ENCODE data around the gene PHLDB2.

DNA sequence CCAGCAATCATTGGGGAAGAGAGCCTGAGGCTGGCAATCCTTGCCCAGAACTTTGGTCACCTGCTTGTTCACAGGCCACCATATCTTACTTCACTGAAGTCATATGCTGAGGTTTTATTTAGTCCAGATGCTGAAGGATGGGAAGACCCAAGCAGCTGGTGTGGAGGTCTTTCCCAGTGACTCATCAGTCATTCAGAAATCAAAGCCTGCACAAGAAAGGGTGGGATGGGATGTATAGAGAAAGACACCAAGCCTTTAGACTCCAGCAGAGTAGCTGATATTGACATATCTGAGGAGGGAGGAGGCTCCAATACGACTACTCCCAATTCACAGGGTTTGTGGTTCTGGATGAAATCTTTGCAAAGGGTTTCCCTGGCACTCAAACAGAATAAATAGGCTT is 13.0 kb upstream of the PHLDB2 start:
- TF ChIP-seq, protein P1, sequence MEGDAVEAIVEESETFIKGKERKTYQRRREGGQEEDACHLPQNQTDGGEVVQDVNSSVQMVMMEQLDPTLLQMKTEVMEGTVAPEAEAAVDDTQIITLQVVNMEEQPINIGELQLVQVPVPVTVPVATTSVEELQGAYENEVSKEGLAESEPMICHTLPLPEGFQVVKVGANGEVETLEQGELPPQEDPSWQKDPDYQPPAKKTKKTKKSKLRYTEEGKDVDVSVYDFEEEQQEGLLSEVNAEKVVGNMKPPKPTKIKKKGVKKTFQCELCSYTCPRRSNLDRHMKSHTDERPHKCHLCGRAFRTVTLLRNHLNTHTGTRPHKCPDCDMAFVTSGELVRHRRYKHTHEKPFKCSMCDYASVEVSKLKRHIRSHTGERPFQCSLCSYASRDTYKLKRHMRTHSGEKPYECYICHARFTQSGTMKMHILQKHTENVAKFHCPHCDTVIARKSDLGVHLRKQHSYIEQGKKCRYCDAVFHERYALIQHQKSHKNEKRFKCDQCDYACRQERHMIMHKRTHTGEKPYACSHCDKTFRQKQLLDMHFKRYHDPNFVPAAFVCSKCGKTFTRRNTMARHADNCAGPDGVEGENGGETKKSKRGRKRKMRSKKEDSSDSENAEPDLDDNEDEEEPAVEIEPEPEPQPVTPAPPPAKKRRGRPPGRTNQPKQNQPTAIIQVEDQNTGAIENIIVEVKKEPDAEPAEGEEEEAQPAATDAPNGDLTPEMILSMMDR (optimal IDR thresholded peaks at IDR 0.05 in 1 of 3, IDR thresholded peaks at IDR 0.05 in 1 of 3, conservative IDR thresholded peaks at IDR 0.05 in 1 of 3; ENCODE audit: extremely low read depth in 1 of 3, insufficient read depth in 2 of 3, low read length in 3 of 3) = no peak
- no peak for TF ChIP-seq EZH2 (IDR thresholded peaks at IDR 0.05; ENCODE audit: low read length)

Data from keratinocyte (primary cell).